Measurements from ENCODE around the gene TFB2M. TPM values are rescaled to one million over a fixed set of nuclear protein-coding genes. Genes with fewer than 3 reads are reported as not detected.

The TFB2M gene
- total and polyA plus RNA-seq, 8 donors, result 4.7 to 34.8 (median 10.9) TPM

- Histone ChIP-seq H3K4me3 (no peak overlapping the region), H3K27ac (peak overlapping the region; percentile 2 to 68 (median 54)), H3K4me1 (peaks cover 30 to 83% (median 54%) of the 10 kb centered on the region in 4 donors), H3K9me3 (no peaks in the 10 kb centered on the region), H3K36me3 (peaks cover 0 to 6% (median 2%) of the 10 kb centered on the region in 4 donors), H3K27me3 (no peaks in the 10 kb centered on the region)
- no peak for TF ChIP-seq POLR2AphosphoS5 (IDR thresholded peaks at IDR 0.05)
- TF ChIP-seq POLR2A (IDR thresholded peaks at IDR 0.05), result no peak
- no peak for TF ChIP-seq CTCF (IDR thresholded peaks at IDR 0.05)
- TF ChIP-seq EP300 (IDR thresholded peaks at IDR 0.05), result no peak
- intact Hi-C loops (cut with DNase I; ENCODE audit: low total_unique reads), result no loop called here
- WGBS, 5 donors, result 67 to 75% (median 73%) methylated on average over 17 of the region's 17 CpGs
- no peak for DNase-seq
Measured at GRCh38 chr1:246582301-246583055, 16.4 kb upstream of the TFB2M start.

- no peak for DNase-seq
- WGBS, 5 donors, result 87 to 92% (median 89%) methylated on average over 15 of the region's 15 CpGs
- H3K9me3 ChIP-seq, result no peaks in the 10 kb centered on the region
- H3K36me3 ChIP-seq, result peaks cover 0 to 6% (median 2%) of the 10 kb centered on the region in 4 donors
- TF ChIP-seq POLR2A (IDR thresholded peaks at IDR 0.05), result no peak
- no peak for TF ChIP-seq CTCF (IDR thresholded peaks at IDR 0.05)
- TF ChIP-seq EP300 (IDR thresholded peaks at IDR 0.05), result no peak
- TF ChIP-seq POLR2AphosphoS5 (IDR thresholded peaks at IDR 0.05), result no peak
- peaks cover 27 to 78% (median 51%) of the 10 kb centered on the region in 4 donors for H3K4me1 ChIP-seq
- H3K27ac ChIP-seq, result peak overlapping the region in 3 of 5 donors; percentile 25 to 52 (median 28)
- H3K4me3 ChIP-seq, result no peak overlapping the region
- intact Hi-C loops (cut with DNase I; ENCODE audit: low total_unique reads), result no loop called here
- H3K27me3 ChIP-seq, result no peaks in the 10 kb centered on the region
Measured at GRCh38 chr1:246580497-246581370, 14.7 kb upstream of the TFB2M start.

GRCh38 chr1:246579818-246580217 is 13.8 kb upstream of the TFB2M start:
- WGBS, 5 donors, result 13 to 32% (median 26%) methylated on average over 3 of the region's 3 CpGs
- Histone ChIP-seq H3K27me3 (no peaks in the 10 kb centered on the region), H3K27ac (peak overlapping the region in 3 of 5 donors; percentile 25 to 52 (median 28)), H3K36me3 (peaks cover 0 to 6% (median 2%) of the 10 kb centered on the region in 4 donors), H3K4me1 (peaks cover 25 to 73% (median 48%) of the 10 kb centered on the region in 4 donors), H3K4me3 (no peak overlapping the region), H3K9me3 (no peaks in the 10 kb centered on the region)
- intact Hi-C loops (cut with DNase I; ENCODE audit: low total_unique reads), result no loop called here
- TF ChIP-seq POLR2A (IDR thresholded peaks at IDR 0.05) (no peak), EP300 (IDR thresholded peaks at IDR 0.05) (no peak), POLR2AphosphoS5 (IDR thresholded peaks at IDR 0.05) (no peak), CTCF (IDR thresholded peaks at IDR 0.05) (no peak)
- DNase-seq, result peak in 1 of 2 donors; percentile 44

GRCh38 chr1:246577720-246578106 is 11.7 kb upstream of the TFB2M start:
- Histone ChIP-seq H3K27ac (peak overlapping the region in 2 of 5 donors; percentile 30 to 44), H3K9me3 (no peaks in the 10 kb centered on the region), H3K4me3 (no peak overlapping the region), H3K4me1 (peaks cover 7 to 66% (median 35%) of the 10 kb centered on the region in 4 donors), H3K27me3 (no peaks in the 10 kb centered on the region), H3K36me3 (no peaks in the 10 kb centered on the region)
- no peak for DNase-seq
- intact Hi-C loops (cut with DNase I; ENCODE audit: low total_unique reads), result no loop called here
- TF ChIP-seq EP300 (IDR thresholded peaks at IDR 0.05), result no peak
- no peak for TF ChIP-seq CTCF (IDR thresholded peaks at IDR 0.05)
- no peak for TF ChIP-seq POLR2A (IDR thresholded peaks at IDR 0.05)
- no peak for TF ChIP-seq POLR2AphosphoS5 (IDR thresholded peaks at IDR 0.05)
- WGBS, 5 donors, result 42 to 70% (median 64%) methylated on average over 2 of the region's 2 CpGs

All from stomach (tissue), 9 donors.